GM18873 (cell line): Measurements from ENCODE around the gene GHRHR.
A peak's percentile ranks its signal among the peaks of the same experiment; 100 is the strongest.

Experiments
- ATAC-seq: cut with Tn5 transposase; IDR thresholded peaks from one replicate; pipeline ENCODE4 v1.9.1; 2021; ENCODE audit warnings: mild to moderate bottlenecking, moderate library complexity, moderate number of reproducible peaks; ENCODE audit not compliant: unreplicated experiment, low FRiP score

The GHRHR gene

GRCh38 chr7:30983042-30983913 is 19.5 kb downstream of the GHRHR start:
- ATAC-seq, result peak; percentile 82

GRCh38 chr7:30983914-30984247 is 20.1 kb downstream of the GHRHR start:
- no peak for ATAC-seq

GRCh38 chr7:30984359-30985107 is 20.8 kb downstream of the GHRHR start:
- ATAC-seq, result no peak

- ATAC-seq, result no peak
Observed at GRCh38 chr7:30985756-30986155, 22.0 kb downstream of the GHRHR start.

GRCh38 chr7:30986331-30986730 is 22.6 kb downstream of the GHRHR start:
- ATAC-seq, result no peak

GRCh38 chr7:30986738-30987137 is 23.0 kb downstream of the GHRHR start:
- no peak for ATAC-seq

- no peak for ATAC-seq
Observed at GRCh38 chr7:30987178-30987577, 23.4 kb downstream of the GHRHR start.

- ATAC-seq, result no peak
Observed at GRCh38 chr7:30987936-30988335, 24.2 kb downstream of the GHRHR start.

GRCh38 chr7:30988351-30989005 is 24.7 kb downstream of the GHRHR start:
- no peak for ATAC-seq

- no peak for ATAC-seq
Observed at GRCh38 chr7:30989008-30989823, 25.5 kb downstream of the GHRHR start.

- no peak for ATAC-seq
Observed at GRCh38 chr7:30989824-30990672, 26.3 kb downstream of the GHRHR start.

GRCh38 chr7:30990673-30991170 is 27.0 kb downstream of the GHRHR start:
- no peak for ATAC-seq

- no peak for ATAC-seq
Observed at GRCh38 chr7:30992414-30992813, 28.7 kb downstream of the GHRHR start.

- ATAC-seq, result no peak
Observed at GRCh38 chr7:30994206-30995100, 30.7 kb downstream of the GHRHR start.

- no peak for ATAC-seq
Observed at GRCh38 chr7:30995536-30995935, 31.8 kb downstream of the GHRHR start.

- no peak for ATAC-seq
Observed at GRCh38 chr7:30996256-30996655, 32.5 kb downstream of the GHRHR start.

GRCh38 chr7:30996883-30997282 is 33.1 kb downstream of the GHRHR start:
- no peak for ATAC-seq

- no peak for ATAC-seq
Observed at GRCh38 chr7:30997316-30997715, 33.6 kb downstream of the GHRHR start.
